GM13977 (cell line): ENCODE measurements around the gene FYB1.

ENCODE experiments used
- DNase-seq: peaks from one replicate; pipeline ENCODE4 v3.0.0; 2012; ENCODE audit warnings: low spot score
- in situ Hi-C: fragments of 300-500 bp; cut with MboI; formaldehyde crosslinking; loops from one replicate; pipeline ENCODE4 v1.12.0; 2022; ENCODE audit warnings: low sequenced_read_pairs, low pct_unique_long_range_greater_than_20kb, mixed read lengths, inconsistent platforms; ENCODE audit not compliant: unreplicated experiment
- TF ChIP-seq, protein P1 (sequence below): IDR thresholded peaks from 2 replicates; pipeline ENCODE4 v1.5.1; 2012; ENCODE audit warnings: mild to moderate bottlenecking, control low read depth; ENCODE audit not compliant: insufficient read depth; ENCODE audit errors: extremely low read depth, missing control alignments

Gene FYB1

DNA sequence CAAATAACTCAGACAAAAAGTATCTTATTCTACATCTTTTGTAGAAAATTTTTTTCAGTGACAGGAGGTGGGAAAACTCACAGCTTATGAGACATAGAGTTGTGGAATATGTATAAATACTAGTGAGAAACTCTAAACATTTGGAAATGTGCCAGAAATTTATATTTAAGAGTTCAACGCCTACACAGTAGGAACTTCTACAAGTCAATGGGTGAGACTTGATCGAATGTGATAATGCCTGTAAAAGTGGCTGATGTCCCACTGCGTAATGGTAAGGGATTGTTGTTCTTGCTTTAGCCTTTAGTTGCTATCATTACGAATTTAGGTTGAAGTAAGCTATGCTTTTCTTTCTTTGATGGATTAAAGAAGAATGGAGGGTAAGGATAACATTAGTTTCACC is 105.2 kb downstream of the FYB1 start:
- no peak for DNase-seq
- in situ Hi-C loops, result no loop called here
- TF ChIP-seq, protein P1, sequence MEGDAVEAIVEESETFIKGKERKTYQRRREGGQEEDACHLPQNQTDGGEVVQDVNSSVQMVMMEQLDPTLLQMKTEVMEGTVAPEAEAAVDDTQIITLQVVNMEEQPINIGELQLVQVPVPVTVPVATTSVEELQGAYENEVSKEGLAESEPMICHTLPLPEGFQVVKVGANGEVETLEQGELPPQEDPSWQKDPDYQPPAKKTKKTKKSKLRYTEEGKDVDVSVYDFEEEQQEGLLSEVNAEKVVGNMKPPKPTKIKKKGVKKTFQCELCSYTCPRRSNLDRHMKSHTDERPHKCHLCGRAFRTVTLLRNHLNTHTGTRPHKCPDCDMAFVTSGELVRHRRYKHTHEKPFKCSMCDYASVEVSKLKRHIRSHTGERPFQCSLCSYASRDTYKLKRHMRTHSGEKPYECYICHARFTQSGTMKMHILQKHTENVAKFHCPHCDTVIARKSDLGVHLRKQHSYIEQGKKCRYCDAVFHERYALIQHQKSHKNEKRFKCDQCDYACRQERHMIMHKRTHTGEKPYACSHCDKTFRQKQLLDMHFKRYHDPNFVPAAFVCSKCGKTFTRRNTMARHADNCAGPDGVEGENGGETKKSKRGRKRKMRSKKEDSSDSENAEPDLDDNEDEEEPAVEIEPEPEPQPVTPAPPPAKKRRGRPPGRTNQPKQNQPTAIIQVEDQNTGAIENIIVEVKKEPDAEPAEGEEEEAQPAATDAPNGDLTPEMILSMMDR, result no peak

DNA sequence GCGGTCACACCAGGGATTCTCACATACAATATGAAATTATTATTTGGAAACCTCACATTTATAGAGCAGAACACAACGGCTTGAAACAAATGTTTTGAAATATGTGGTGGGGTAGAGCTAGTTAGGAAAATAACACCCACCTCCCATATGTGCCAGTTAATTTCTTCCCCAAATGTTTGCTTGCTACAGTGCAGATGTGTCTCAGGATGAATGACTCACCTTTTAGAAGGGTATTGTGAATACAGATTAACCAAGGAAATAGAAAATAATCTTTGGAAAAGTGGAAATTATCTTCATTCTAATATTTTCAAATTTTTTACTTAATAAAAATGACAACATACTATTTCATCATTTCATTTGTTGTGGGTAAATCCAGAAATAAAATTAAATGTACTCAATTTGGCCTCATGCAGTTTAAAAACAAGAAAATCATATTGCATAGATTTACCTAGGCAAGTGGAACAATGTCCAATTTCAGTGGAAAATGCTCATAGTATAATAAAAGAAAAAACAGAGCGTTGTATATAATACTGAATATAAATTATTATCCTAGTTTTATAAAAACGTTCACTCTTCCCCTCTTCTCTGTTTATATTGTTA is 105.9 kb downstream of the FYB1 start:
- no peak for DNase-seq
- in situ Hi-C loops, result no loop called here
- TF ChIP-seq, protein P1, result no peak

DNA sequence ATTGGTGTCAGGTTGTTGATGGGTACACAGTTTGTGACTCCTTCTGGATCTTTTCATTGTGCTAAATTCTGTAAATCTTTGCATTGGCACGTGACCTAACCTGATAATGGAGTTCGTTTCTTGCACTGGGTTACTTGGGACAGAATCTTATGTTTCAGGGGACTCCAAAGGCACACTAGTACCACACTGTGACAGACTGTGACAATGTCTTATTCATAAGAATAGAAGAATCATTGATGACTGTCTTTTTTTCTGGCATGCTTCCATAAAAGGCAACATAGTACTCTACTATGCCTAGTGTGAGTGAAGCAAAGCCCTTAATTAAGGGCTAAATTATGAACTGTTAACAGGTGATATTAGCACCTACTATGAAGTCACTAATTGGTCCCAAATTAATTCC is 109.8 kb downstream of the FYB1 start:
- in situ Hi-C loops, result no loop called here
- DNase-seq, result no peak
- TF ChIP-seq, protein P1, result no peak

DNA sequence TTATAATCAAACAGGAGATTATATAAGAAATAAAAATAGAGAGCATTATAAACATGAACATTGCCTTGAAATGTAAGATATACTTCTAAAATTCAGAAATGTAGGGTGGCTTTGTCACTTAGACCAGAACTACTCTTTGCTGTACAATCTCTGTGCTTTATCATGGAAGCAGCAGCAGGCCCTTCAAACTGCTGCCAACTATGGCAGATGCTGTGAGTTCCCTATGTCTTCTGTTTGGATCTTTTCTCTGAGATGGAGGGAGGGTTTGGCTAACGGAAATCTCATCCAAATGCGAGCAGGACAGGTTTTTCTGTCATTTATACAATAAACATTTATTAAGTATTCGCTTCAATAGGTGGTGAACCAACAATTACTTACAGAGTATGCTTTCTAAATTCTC is 110.4 kb downstream of the FYB1 start:
- no peak for DNase-seq
- TF ChIP-seq, protein P1, result no peak

DNA sequence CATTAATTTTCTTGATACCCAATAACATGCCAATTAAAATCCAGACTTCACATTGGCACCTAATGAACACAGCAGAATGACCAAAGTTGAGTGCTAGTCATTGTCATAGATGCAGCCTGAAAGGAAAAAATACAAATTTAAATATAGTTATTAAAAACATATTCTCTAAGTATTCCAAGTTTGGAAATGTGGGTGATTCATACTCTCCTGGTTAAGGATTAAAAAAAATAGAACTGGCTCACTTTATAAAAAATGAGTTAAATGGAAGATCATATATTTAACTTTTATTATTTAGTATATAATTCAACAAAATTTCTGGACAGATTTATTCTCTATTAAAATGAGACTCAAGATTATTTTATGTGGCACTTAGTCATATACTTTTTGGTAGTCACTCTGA is 112.0 kb downstream of the FYB1 start:
- in situ Hi-C loops, result no loop called here
- no peak for DNase-seq
- TF ChIP-seq, protein P1, result no peak

More for the DNA sequence above, 110.4 kb downstream of the FYB1 start:
- in situ Hi-C loops, result no loop called here

DNA sequence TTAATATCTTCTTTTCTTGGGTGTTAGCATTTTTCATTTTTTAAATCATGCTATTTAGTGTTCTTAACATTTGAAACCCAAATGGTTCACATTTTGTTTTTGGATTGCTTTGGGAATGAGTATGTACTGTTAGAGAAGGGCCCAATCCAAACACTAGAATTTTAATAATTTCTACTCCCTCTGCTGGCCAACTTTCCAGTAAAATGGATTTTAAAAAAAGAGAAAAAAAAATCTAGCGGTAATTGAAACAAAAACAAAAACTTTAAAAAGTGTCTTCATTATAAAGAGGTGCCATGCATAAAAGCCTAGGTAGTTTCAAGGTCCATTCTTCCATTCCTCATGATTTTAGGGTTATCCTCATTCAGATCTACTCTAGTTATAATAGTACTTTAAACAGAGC is 113.0 kb downstream of the FYB1 start:
- DNase-seq, result no peak
- in situ Hi-C loops, result no loop called here
- TF ChIP-seq, protein P1, result no peak
